ENCODE data around the gene MVB12B.

MVB12B gene

GRCh38 chr9:126373241-126373640 is 46.6 kb downstream of the MVB12B start:
- TF ChIP-seq CTCF (IDR thresholded peaks at IDR 0.05), result no peak
- no peak for TF ChIP-seq ZFX (IDR thresholded peaks at IDR 0.05; ENCODE audit: borderline replicate concordance)
- H3K27ac ChIP-seq, result no peak overlapping the region

GRCh38 chr9:126374366-126374781 is 47.7 kb downstream of the MVB12B start:
- H3K27ac ChIP-seq, result no peak overlapping the region
- TF ChIP-seq ZFX (IDR thresholded peaks at IDR 0.05; ENCODE audit: borderline replicate concordance), result no peak
- TF ChIP-seq CTCF (IDR thresholded peaks at IDR 0.05), result no peak

- TF ChIP-seq ZFX (IDR thresholded peaks at IDR 0.05; ENCODE audit: borderline replicate concordance) (no peak), CTCF (IDR thresholded peaks at IDR 0.05) (no peak)
- no peak overlapping the region for H3K27ac ChIP-seq
Observed at GRCh38 chr9:126375386-126375785, 48.8 kb downstream of the MVB12B start.

GRCh38 chr9:126376311-126377175 is 49.9 kb downstream of the MVB12B start:
- TF ChIP-seq CTCF (IDR thresholded peaks at IDR 0.05) (no peak), ZFX (IDR thresholded peaks at IDR 0.05; ENCODE audit: borderline replicate concordance) (no peak)
- H3K27ac ChIP-seq, result no peak overlapping the region

- no peak overlapping the region for H3K27ac ChIP-seq
Observed at GRCh38 chr9:126377176-126377509, 50.5 kb downstream of the MVB12B start.

GRCh38 chr9:126377536-126377935 is 50.9 kb downstream of the MVB12B start:
- TF ChIP-seq ZFX (IDR thresholded peaks at IDR 0.05; ENCODE audit: borderline replicate concordance) (no peak), CTCF (IDR thresholded peaks at IDR 0.05) (no peak)
- H3K27ac ChIP-seq, result no peak overlapping the region

More at GRCh38 chr9:126377176-126377509, 50.5 kb downstream of the MVB12B start:
- TF ChIP-seq CTCF (IDR thresholded peaks at IDR 0.05), result no peak
- no peak for TF ChIP-seq ZFX (IDR thresholded peaks at IDR 0.05; ENCODE audit: borderline replicate concordance)

- TF ChIP-seq ZFX (IDR thresholded peaks at IDR 0.05; ENCODE audit: borderline replicate concordance), result no peak
- no peak for TF ChIP-seq CTCF (IDR thresholded peaks at IDR 0.05)
- H3K27ac ChIP-seq, result no peak overlapping the region
Observed at GRCh38 chr9:126378761-126379160, 52.1 kb downstream of the MVB12B start.

Measured in 22Rv1 (cell line).